HepG2 (cell line): Measurements from ENCODE around the gene CAMTA2. TPM values are rescaled to one million over a fixed set of nuclear protein-coding genes. Genes with fewer than 3 reads are reported as not detected.

Experiments used
- ATAC-seq: fragments of 200-7000 bp; cut with Tn5 transposase; 3 replicates; pipeline ENCODE4 v1.9.1; 2020; ENCODE audit warnings: mild to moderate bottlenecking, moderate library complexity
- BruUV-seq: library from RNA; stranded (reverse); fragments of 400-500 nt; replicated peaks from 2 replicates; lab custom pipeline; 2021; lab: Mats Ljungman, UMichigan
- CTCF ChIA-PET: fragments of 300-600 bp; formaldehyde crosslinking; extraction: SDS; loops from one replicate; lab custom pipeline; 2021; ENCODE audit warnings: low total read pairs, inconsistent platforms, low intra/inter-chr PET ratio; lab: Yijun Ruan, JAX
- POLR2A ChIA-PET: fragments of 350-600 bp; sonication (Branson Sonifier 250); formaldehyde crosslinking; loops from one replicate; lab custom pipeline; 2020; ENCODE audit warnings: antibody characterized with exemption, inconsistent platforms; lab: Yijun Ruan, JAX
- DNase-seq: peaks from one replicate; pipeline ENCODE4 v3.0.0-alpha.2; 2015; ENCODE audit warnings: low spot score
- FAIRE-seq: peaks from 3 replicates; lab custom pipeline; 2011; peaks lifted over from hg19 to GRCh38; lab: Jason Lieb, UNC
- H2AFZ ChIP-seq: one replicate; pipeline ENCODE4 v1.6.1; 2011; ENCODE audit warnings: low read length, inconsistent platforms
- H3K27ac ChIP-seq: fragments of 300-600 bp; 3 replicates; pipeline ENCODE4 v1.8.0; 2011; ENCODE audit warnings: mixed run types, mild to moderate bottlenecking, mixed read lengths, low read length, inconsistent platforms; ENCODE audit not compliant: insufficient read depth; ENCODE audit errors: extremely low read length
- H3K27me3 ChIP-seq, 2 experiments: fragments of 200-600 bp in 1 of 2; 2 replicates in 1 of 2; 3 replicates in 1 of 2; pipeline versions ENCODE4 v1.6.0 to v1.8.0; 2011; ENCODE audit warnings: low read length in 2 of 2, mild to moderate bottlenecking in 2 of 2, moderate library complexity in 2 of 2, inconsistent platforms in 1 of 2; ENCODE audit not compliant: insufficient read depth in 2 of 2, control insufficient read depth in 1 of 2
- H3K36me3 ChIP-seq, 2 experiments: fragments of 200-600 bp in 1 of 2; replicated peaks in 1 of 2; 2 replicates in 1 of 2; 3 replicates in 1 of 2; pipeline versions ENCODE4 v1.5.1 to v1.8.0; 2011; ENCODE audit warnings: low read length in 2 of 2, inconsistent platforms in 1 of 2; ENCODE audit not compliant: insufficient read depth in 2 of 2, control insufficient read depth in 1 of 2
- H3K4me1 ChIP-seq: 2 replicates; pipeline ENCODE4 v1.5.1; 2012; ENCODE audit warnings: low read length, inconsistent platforms; ENCODE audit not compliant: insufficient read depth
- H3K4me2 ChIP-seq: 2 replicates; pipeline ENCODE4 v1.6.0; 2011; ENCODE audit warnings: low read depth, low read length, inconsistent platforms
- H3K4me3 ChIP-seq, 3 experiments: fragments of 200-600 bp in 1 of 3; sonication (generic), shearing (Covaris generic) in 1 of 3; replicated peaks in 1 of 3; 2 replicates each; pipeline ENCODE4 v1.5.1; 2011 to 2016; ENCODE audit warnings: low read length in 3 of 3, inconsistent platforms in 2 of 3, low read depth in 2 of 3, mild to moderate bottlenecking in 2 of 3, control low read depth in 1 of 3, mixed read lengths in 1 of 3; ENCODE audit not compliant: insufficient read depth in 1 of 3
- H3K79me2 ChIP-seq: one replicate; pipeline ENCODE4 v1.6.1; 2011; ENCODE audit warnings: low read length, inconsistent platforms; ENCODE audit not compliant: insufficient read depth
- H3K9ac ChIP-seq: 2 replicates; pipeline ENCODE4 v1.6.0; 2011; ENCODE audit warnings: mild to moderate bottlenecking, low read depth, low read length, inconsistent platforms; ENCODE audit not compliant: insufficient read depth
- H3K9me3 ChIP-seq: 2 replicates; pipeline ENCODE4 v1.5.1; 2012; ENCODE audit warnings: mild to moderate bottlenecking, low read length
- H4K20me1 ChIP-seq: 2 replicates; pipeline ENCODE4 v1.6.0; 2011; ENCODE audit warnings: inconsistent platforms, mild to moderate bottlenecking, low read length, moderate library complexity; ENCODE audit not compliant: insufficient read depth
- CREB3 ChIP-seq: sonication (generic); formaldehyde crosslinking; IDR thresholded peaks from 2 replicates; pipeline ENCODE4 v1.5.0; 2020; ENCODE audit warnings: missing genetic modification reagents
- ETV5 ChIP-seq: IDR thresholded peaks from 2 replicates; pipeline ENCODE4 v1.6.1; 2018; ENCODE audit warnings: missing biosample characterization, missing genetic modification reagents, inconsistent platforms, borderline replicate concordance
- GATA4 ChIP-seq: sonication (generic); IDR thresholded peaks from 2 replicates; pipeline ENCODE4 v1.6.1; 2016; ENCODE audit warnings: antibody characterized with exemption, low read depth, borderline replicate concordance
- MAFK ChIP-seq, 2 experiments: IDR thresholded peaks in 1 of 2; conservative IDR thresholded peaks in 1 of 2; 2 replicates each; pipeline ENCODE4 v1.6.1; 2011; ENCODE audit warnings: improper control_type of control experiment in 2 of 2, low read length in 2 of 2
- MED1 ChIP-seq: sonication (generic); formaldehyde crosslinking; IDR thresholded peaks from 2 replicates; pipeline ENCODE4 v1.4.0; 2020; ENCODE audit warnings: missing genetic modification reagents
- POLR2A ChIP-seq, 2 experiments: IDR thresholded peaks; 2 replicates each; pipeline ENCODE4 v1.6.1; 2011; ENCODE audit warnings: low read depth in 2 of 2, low read length in 2 of 2, mild to moderate bottlenecking in 1 of 2, moderate library complexity in 1 of 2; ENCODE audit not compliant: insufficient read depth in 1 of 2
- STAT5B ChIP-seq: sonication (generic); formaldehyde crosslinking; IDR thresholded peaks from 2 replicates; pipeline ENCODE4 v1.4.0; 2020; ENCODE audit warnings: missing genetic modification reagents
- SYNCRIP ChIP-seq: fragments of 200-400 bp; formaldehyde crosslinking; IDR thresholded peaks from 2 replicates; pipeline ENCODE4 v1.6.1; 2018; ENCODE audit warnings: mild to moderate bottlenecking, low read depth, low read length; ENCODE audit not compliant: insufficient read depth
- ZFP90 ChIP-seq: sonication (generic); formaldehyde crosslinking; IDR thresholded peaks from 2 replicates; pipeline ENCODE4 v1.8.0; 2022; ENCODE audit warnings: missing genetic modification reagents, mild to moderate bottlenecking, inconsistent platforms, borderline replicate concordance
- ZMAT3 ChIP-seq: sonication (generic); formaldehyde crosslinking; conservative IDR thresholded peaks from 2 replicates; pipeline ENCODE4 v1.7.0; 2021; ENCODE audit warnings: missing genetic modification reagents
- ZNF564 ChIP-seq: sonication (generic); formaldehyde crosslinking; IDR thresholded peaks from 2 replicates; pipeline ENCODE4 v1.8.1; 2023; ENCODE audit warnings: mild to moderate bottlenecking, missing genetic modification reagents
- WGBS: methylation state at CpG from one replicate; pipeline ENCODE4 v1.1.6; 2017; ENCODE audit warnings: low lambda C conversion rate; 5-methylcytosine and 5-hydroxymethylcytosine counted together
- in situ Hi-C: cut with HindIII; loops from 2 replicates; pipeline ENCODE4 v1.10.0; 2017; ENCODE audit warnings: low pct_unique_long_range_greater_than_20kb; ENCODE audit not compliant: extremely low pct_ligation_motif_present
- intact Hi-C: fragments of 100-400 bp; cut with micrococcal nuclease; formaldehyde crosslinking; loops from one replicate; pipeline ENCODE4 v1.10.0; 2022; ENCODE audit not compliant: unreplicated experiment
- polyA plus RNA-seq, 8 experiments: library from polyadenylated mRNA; depleted of rRNA in 3 of 8; stranded (reverse) in 7 of 8; unstranded in 1 of 8; fragments of >200 nt; fragmentation: Illumina TruSeq in 4 of 8; extraction: Trizol in 4 of 8; gene quantifications; 2 replicates each; pipeline versions ENCODE4 v1.2.1 to v1.2.3, GENCODE V29; 2011 to 2016; ENCODE audit warnings: low read depth in 4 of 8, missing spikeins in 1 of 8, mixed read lengths in 1 of 8; ENCODE audit not compliant: insufficient read depth in 1 of 8
- total RNA-seq, 5 experiments: library from RNA; depleted of rRNA; stranded (reverse); fragments of >200 nt; fragmentation: Illumina TruSeq; extraction: Trizol; gene quantifications; 2 replicates each; pipeline ENCODE4 v1.2.3, GENCODE V29; 2016; ENCODE audit warnings: low read depth in 1 of 5
- TF ChIP-seq, protein P1 (sequence below): fragments of 450-650 bp; IDR thresholded peaks from 2 replicates; pipeline ENCODE4 v1.6.1; 2016
- TF ChIP-seq, protein P2 (sequence below): sonication (generic); formaldehyde crosslinking; IDR thresholded peaks from 2 replicates; pipeline ENCODE4 v1.5.0; 2020; ENCODE audit warnings: mild to moderate bottlenecking, missing genetic modification reagents, borderline replicate concordance
- TF ChIP-seq, protein P3 (sequence below): sonication (generic); formaldehyde crosslinking; IDR thresholded peaks from 2 replicates; pipeline ENCODE4 v1.4.0; 2020; ENCODE audit warnings: mild to moderate bottlenecking, missing genetic modification reagents

The CAMTA2 gene
- total and polyA plus RNA-seq, 2 of the 13 experiments (the other 11 are each of a cell fraction or from before 2014, with no cell fraction given), result 4.1 to 7.1 TPM

DNA sequence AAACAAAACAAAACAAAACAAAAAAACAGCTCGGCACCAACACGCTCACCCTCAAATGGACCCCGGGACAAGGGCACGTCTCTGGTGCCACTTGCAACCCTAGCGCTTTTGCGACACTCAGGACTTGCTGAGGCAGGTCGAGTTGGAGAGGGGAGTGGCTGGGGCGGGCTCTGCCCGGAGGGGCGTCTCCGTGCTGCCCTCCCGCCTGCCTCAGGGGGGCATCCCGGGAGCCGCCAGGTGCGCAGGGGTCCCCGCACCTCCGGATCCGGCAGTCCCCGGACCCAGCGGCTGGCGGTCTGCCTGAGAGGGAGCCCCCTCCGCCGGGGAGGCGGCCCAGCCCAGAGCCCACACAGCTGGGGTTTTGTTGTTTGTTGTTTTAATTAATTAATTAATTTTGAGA is 47.8 kb upstream of the CAMTA2 start, which contains the start of gene SLC52A1:
TSS of gene SLC52A1 (minus strand) at position 112 of the 400 bp plus-strand sequence. CDS start 820 bp downstream, outside the sequence.
- no peak for ATAC-seq
- in situ Hi-C loops (no loop called here), intact Hi-C loops (no loop called here)
- FAIRE-seq, result no peak
- no TSS peak for BruUV-seq
- no peaks in the 10 kb centered on the region for H4K20me1 ChIP-seq
- no peak for DNase-seq
- H3K36me3 ChIP-seq, result no peaks in the 10 kb centered on the region
- no peaks in the 10 kb centered on the region for H3K9me3 ChIP-seq
- H2AFZ ChIP-seq, result no peak within 1 kb of the TSS
- peaks cover 25% of the 10 kb centered on the region for H3K4me1 ChIP-seq
- peak within 1 kb of the TSS; percentile 62 for H3K4me2 ChIP-seq
- ChIA-PET CTCF (no interaction called here), POLR2A (interaction anchor here (1.3 kb wide), 1 partner anchor 11 kb away, joined by 3 read pairs; no protein-coding TSS in a partner anchor)
- H3K79me2 ChIP-seq, result no peaks in the 10 kb centered on the region
- H3K27ac ChIP-seq, result no peak within 1 kb of the TSS
- H3K4me3 ChIP-seq, result peak within 1 kb of the TSS in 1 of 3 experiments; percentile 48; a peak in 1 of 6 replicates
- H3K9ac ChIP-seq, result no peak within 1 kb of the TSS
- WGBS, result 25% methylated on average over 8 of the region's 24 CpGs
- peaks cover 2 to 23% of the 10 kb centered on the region in 2 experiments; a peak in 3 of 5 replicates for H3K27me3 ChIP-seq
- TF ChIP-seq ZNF564 (CRISPR knock-in tag) (no peak), ZMAT3 (CRISPR knock-in tag) (no peak), POLR2A (IDR thresholded peaks at IDR 0.05; ENCODE audit: insufficient read depth in 1 of 2, low read depth in 2 of 2, low read length in 2 of 2) (no peak), ZFP90 (CRISPR knock-in tag) (no peak), GATA4 (no peak), MED1 (no peak), SYNCRIP (no peak), ETV5 (CRISPR knock-in tag) (no peak), STAT5B (no peak), CREB3 (CRISPR knock-in tag) (no peak), MAFK (conservative IDR thresholded peaks at IDR 0.05 in 1 of 2, IDR thresholded peaks at IDR 0.05 in 1 of 2; ENCODE audit: low read length in 2 of 2) (no peak)
- TF ChIP-seq, protein P1, sequence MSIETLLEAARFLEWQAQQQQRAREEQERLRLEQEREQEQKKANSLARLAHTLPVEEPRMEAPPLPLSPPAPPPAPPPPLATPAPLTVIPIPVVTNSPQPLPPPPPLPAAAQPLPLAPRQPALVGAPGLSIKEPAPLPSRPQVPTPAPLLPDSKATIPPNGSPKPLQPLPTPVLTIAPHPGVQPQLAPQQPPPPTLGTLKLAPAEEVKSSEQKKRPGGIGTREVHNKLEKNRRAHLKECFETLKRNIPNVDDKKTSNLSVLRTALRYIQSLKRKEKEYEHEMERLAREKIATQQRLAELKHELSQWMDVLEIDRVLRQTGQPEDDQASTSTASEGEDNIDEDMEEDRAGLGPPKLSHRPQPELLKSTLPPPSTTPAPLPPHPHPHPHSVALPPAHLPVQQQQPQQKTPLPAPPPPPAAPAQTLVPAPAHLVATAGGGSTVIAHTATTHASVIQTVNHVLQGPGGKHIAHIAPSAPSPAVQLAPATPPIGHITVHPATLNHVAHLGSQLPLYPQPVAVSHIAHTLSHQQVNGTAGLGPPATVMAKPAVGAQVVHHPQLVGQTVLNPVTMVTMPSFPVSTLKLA, result no peak
- TF ChIP-seq, protein P2, sequence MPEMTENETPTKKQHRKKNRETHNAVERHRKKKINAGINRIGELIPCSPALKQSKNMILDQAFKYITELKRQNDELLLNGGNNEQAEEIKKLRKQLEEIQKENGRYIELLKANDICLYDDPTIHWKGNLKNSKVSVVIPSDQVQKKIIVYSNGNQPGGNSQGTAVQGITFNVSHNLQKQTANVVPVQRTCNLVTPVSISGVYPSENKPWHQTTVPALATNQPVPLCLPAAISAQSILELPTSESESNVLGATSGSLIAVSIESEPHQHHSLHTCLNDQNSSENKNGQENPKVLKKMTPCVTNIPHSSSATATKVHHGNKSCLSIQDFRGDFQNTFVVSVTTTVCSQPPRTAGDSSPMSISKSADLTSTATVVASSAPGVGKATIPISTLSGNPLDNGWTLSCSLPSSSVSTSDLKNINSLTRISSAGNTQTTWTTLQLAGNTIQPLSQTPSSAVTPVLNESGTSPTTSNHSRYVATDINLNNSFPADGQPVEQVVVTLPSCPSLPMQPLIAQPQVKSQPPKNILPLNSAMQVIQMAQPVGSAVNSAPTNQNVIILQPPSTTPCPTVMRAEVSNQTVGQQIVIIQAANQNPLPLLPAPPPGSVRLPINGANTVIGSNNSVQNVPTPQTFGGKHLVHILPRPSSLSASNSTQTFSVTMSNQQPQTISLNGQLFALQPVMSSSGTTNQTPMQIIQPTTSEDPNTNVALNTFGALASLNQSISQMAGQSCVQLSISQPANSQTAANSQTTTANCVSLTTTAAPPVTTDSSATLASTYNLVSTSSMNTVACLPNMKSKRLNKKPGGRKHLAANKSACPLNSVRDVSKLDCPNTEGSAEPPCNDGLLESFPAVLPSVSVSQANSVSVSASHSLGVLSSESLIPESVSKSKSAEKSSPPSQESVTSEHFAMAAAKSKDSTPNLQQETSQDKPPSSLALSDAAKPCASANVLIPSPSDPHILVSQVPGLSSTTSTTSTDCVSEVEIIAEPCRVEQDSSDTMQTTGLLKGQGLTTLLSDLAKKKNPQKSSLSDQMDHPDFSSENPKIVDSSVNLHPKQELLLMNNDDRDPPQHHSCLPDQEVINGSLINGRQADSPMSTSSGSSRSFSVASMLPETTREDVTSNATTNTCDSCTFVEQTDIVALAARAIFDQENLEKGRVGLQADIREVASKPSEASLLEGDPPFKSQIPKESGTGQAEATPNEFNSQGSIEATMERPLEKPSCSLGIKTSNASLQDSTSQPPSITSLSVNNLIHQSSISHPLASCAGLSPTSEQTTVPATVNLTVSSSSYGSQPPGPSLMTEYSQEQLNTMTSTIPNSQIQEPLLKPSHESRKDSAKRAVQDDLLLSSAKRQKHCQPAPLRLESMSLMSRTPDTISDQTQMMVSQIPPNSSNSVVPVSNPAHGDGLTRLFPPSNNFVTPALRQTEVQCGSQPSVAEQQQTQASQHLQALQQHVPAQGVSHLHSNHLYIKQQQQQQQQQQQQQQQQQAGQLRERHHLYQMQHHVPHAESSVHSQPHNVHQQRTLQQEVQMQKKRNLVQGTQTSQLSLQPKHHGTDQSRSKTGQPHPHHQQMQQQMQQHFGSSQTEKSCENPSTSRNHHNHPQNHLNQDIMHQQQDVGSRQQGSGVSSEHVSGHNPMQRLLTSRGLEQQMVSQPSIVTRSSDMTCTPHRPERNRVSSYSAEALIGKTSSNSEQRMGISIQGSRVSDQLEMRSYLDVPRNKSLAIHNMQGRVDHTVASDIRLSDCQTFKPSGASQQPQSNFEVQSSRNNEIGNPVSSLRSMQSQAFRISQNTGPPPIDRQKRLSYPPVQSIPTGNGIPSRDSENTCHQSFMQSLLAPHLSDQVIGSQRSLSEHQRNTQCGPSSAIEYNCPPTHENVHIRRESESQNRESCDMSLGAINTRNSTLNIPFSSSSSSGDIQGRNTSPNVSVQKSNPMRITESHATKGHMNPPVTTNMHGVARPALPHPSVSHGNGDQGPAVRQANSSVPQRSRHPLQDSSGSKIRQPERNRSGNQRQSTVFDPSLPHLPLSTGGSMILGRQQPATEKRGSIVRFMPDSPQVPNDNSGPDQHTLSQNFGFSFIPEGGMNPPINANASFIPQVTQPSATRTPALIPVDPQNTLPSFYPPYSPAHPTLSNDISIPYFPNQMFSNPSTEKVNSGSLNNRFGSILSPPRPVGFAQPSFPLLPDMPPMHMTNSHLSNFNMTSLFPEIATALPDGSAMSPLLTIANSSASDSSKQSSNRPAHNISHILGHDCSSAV (CRISPR knock-in tag), result no peak
- TF ChIP-seq, protein P3, sequence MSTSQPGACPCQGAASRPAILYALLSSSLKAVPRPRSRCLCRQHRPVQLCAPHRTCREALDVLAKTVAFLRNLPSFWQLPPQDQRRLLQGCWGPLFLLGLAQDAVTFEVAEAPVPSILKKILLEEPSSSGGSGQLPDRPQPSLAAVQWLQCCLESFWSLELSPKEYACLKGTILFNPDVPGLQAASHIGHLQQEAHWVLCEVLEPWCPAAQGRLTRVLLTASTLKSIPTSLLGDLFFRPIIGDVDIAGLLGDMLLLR (CRISPR knock-in tag), result no peak
